ENCODE measurements around the gene SLC5A6.

The SLC5A6 gene

GRCh38 chr2:27211943-27212625, at the start of gene SLC5A6, which contains the start of gene ATRAID:
Gene SLC5A6 (minus strand): TSS chr2:27212268. CDS start chr2:27207650, 4,618 bp downstream.
Gene ATRAID (plus strand): TSS chr2:27212041. CDS start chr2:27212369, 328 bp downstream.
- H3K4me1 ChIP-seq (ENCODE audit: control insufficient read depth in 1 of 2, insufficient read depth in 1 of 2, low read depth in 1 of 2, low read length in 1 of 2), result peaks cover 20 to 21% of the 10 kb centered on the region in 2 experiments
- H3K9me3 ChIP-seq, result no peaks in the 10 kb centered on the region
- TF ChIP-seq CTCF (IDR thresholded peaks at IDR 0.05), result peak; percentile 17
- H3K27ac ChIP-seq, result peak within 1 kb of the TSS; percentile 99
- H3K36me3 ChIP-seq, result no peaks in the 10 kb centered on the region
- no peaks in the 10 kb centered on the region for H3K27me3 ChIP-seq
- H3K4me3 ChIP-seq (ENCODE audit: low read depth in 1 of 2, low read length in 1 of 2), result peak within 1 kb of the TSS; percentile 84 to 89

GRCh38 chr2:27261241-27261925, 49.3 kb upstream of the SLC5A6 start:
- peaks cover 99% of the 10 kb centered on the region for H3K27me3 ChIP-seq
- H3K4me1 ChIP-seq (ENCODE audit: control insufficient read depth in 1 of 2, insufficient read depth in 1 of 2, low read depth in 1 of 2, low read length in 1 of 2), result peaks cover 20 to 33% of the 10 kb centered on the region in 2 experiments
- no peak for TF ChIP-seq CTCF (IDR thresholded peaks at IDR 0.05)
- H3K9me3 ChIP-seq, result no peaks in the 10 kb centered on the region
- no peak overlapping the region for H3K4me3 ChIP-seq (ENCODE audit: low read depth in 1 of 2, low read length in 1 of 2)
- no peaks in the 10 kb centered on the region for H3K36me3 ChIP-seq
- no peak overlapping the region for H3K27ac ChIP-seq

GRCh38 chr2:27258051-27258450, 46.0 kb upstream of the SLC5A6 start:
- Histone ChIP-seq H3K36me3 (no peaks in the 10 kb centered on the region), H3K27ac (no peak overlapping the region), H3K9me3 (no peaks in the 10 kb centered on the region), H3K4me1 (ENCODE audit: control insufficient read depth in 1 of 2, insufficient read depth in 1 of 2, low read depth in 1 of 2, low read length in 1 of 2) (peaks cover 6 to 11% of the 10 kb centered on the region in 2 experiments), H3K4me3 (ENCODE audit: low read depth in 1 of 2, low read length in 1 of 2) (no peak overlapping the region), H3K27me3 (peaks cover 93% of the 10 kb centered on the region)
- no peak for TF ChIP-seq CTCF (IDR thresholded peaks at IDR 0.05)

GRCh38 chr2:27256855-27257454, 44.9 kb upstream of the SLC5A6 start:
- Histone ChIP-seq H3K9me3 (no peaks in the 10 kb centered on the region), H3K36me3 (no peaks in the 10 kb centered on the region), H3K27ac (no peak overlapping the region), H3K27me3 (peaks cover 85% of the 10 kb centered on the region), H3K4me1 (ENCODE audit: control insufficient read depth in 1 of 2, insufficient read depth in 1 of 2, low read depth in 1 of 2, low read length in 1 of 2) (peaks cover 0 to under 1% of the 10 kb centered on the region in 2 experiments), H3K4me3 (ENCODE audit: low read depth in 1 of 2, low read length in 1 of 2) (no peak overlapping the region)
- TF ChIP-seq CTCF (IDR thresholded peaks at IDR 0.05), result no peak

GRCh38 chr2:27255660-27256059, 43.6 kb upstream of the SLC5A6 start:
- Histone ChIP-seq H3K4me1 (ENCODE audit: control insufficient read depth in 1 of 2, insufficient read depth in 1 of 2, low read depth in 1 of 2, low read length in 1 of 2) (no peaks in the 10 kb centered on the region), H3K36me3 (no peaks in the 10 kb centered on the region), H3K27me3 (peaks cover 83% of the 10 kb centered on the region), H3K4me3 (ENCODE audit: low read depth in 1 of 2, low read length in 1 of 2) (no peak overlapping the region), H3K27ac (no peak overlapping the region), H3K9me3 (no peaks in the 10 kb centered on the region)
- no peak for TF ChIP-seq CTCF (IDR thresholded peaks at IDR 0.05)

All from neutrophil (primary cell).